GM10847 (cell line): ENCODE data around the gene KERA.

ENCODE experiments used
- POLR2A ChIP-seq: IDR thresholded peaks from 2 replicates; pipeline ENCODE4 v1.6.1; 2011; ENCODE audit not compliant: insufficient read length; ENCODE audit errors: extremely low read depth

KERA gene

GRCh38 chr12:91057368-91058165 is at the start of gene KERA:
Gene KERA, minus strand, starts transcription at chr12:91058024. Its CDS starts 1,743 bp downstream, at chr12:91056281.
- no peak for TF ChIP-seq POLR2A

- no peak for TF ChIP-seq POLR2A
Measured at GRCh38 chr12:91106283-91106682, 48.5 kb upstream of the KERA start.

GRCh38 chr12:91105807-91106206 is 48.0 kb upstream of the KERA start:
- no peak for TF ChIP-seq POLR2A

- TF ChIP-seq POLR2A = no peak
Measured at GRCh38 chr12:91104812-91105466, 47.1 kb upstream of the KERA start.

- no peak for TF ChIP-seq POLR2A
Measured at GRCh38 chr12:91103624-91104023, 45.8 kb upstream of the KERA start.

GRCh38 chr12:91103101-91103500 is 45.3 kb upstream of the KERA start:
- no peak for TF ChIP-seq POLR2A

- TF ChIP-seq POLR2A = no peak
Measured at GRCh38 chr12:91100906-91101305, 43.1 kb upstream of the KERA start.

- no peak for TF ChIP-seq POLR2A
Measured at GRCh38 chr12:91099836-91100235, 42.0 kb upstream of the KERA start.

- no peak for TF ChIP-seq POLR2A
Measured at GRCh38 chr12:91099341-91099740, 41.5 kb upstream of the KERA start.

- no peak for TF ChIP-seq POLR2A
Measured at GRCh38 chr12:91098941-91099340, 41.1 kb upstream of the KERA start.

GRCh38 chr12:91098461-91098860 is 40.6 kb upstream of the KERA start:
- TF ChIP-seq POLR2A = no peak

GRCh38 chr12:91094957-91095356 is 37.1 kb upstream of the KERA start:
- no peak for TF ChIP-seq POLR2A

- no peak for TF ChIP-seq POLR2A
Measured at GRCh38 chr12:91094032-91094662, 36.3 kb upstream of the KERA start.

- TF ChIP-seq POLR2A = no peak
Measured at GRCh38 chr12:91093341-91093740, 35.5 kb upstream of the KERA start.

- TF ChIP-seq POLR2A = no peak
Measured at GRCh38 chr12:91091916-91092715, 34.3 kb upstream of the KERA start.
